Activated naive CD4-positive, alpha-beta T cell treated with anti-CD3 and anti-CD28 coated beads, Interleukin-2, amount 50 U/mL, for 24 hours (primary cell): Measurements from ENCODE around the gene PRKCE.
A peak's percentile ranks its signal among the peaks of the same experiment; 100 is the strongest.

ENCODE experiments used
- H3K27ac Mint-ChIP-seq: one replicate; pipeline ENCODE4 v1.8.0; 2021; ENCODE audit warnings: mild to moderate bottlenecking, mixed read lengths
- H3K27me3 Mint-ChIP-seq: one replicate; pipeline ENCODE4 v1.8.0; 2021; ENCODE audit warnings: mixed read lengths
- H3K36me3 Mint-ChIP-seq: one replicate; pipeline ENCODE4 v1.8.0; 2021; ENCODE audit warnings: mixed read lengths
- H3K4me1 Mint-ChIP-seq: one replicate; pipeline ENCODE4 v1.8.0; 2021; ENCODE audit warnings: mixed read lengths
- H3K4me3 Mint-ChIP-seq: one replicate; pipeline ENCODE4 v1.8.0; 2021; ENCODE audit warnings: mild to moderate bottlenecking, mixed read lengths
- H3K9me3 Mint-ChIP-seq: one replicate; pipeline ENCODE4 v1.8.0; 2021; ENCODE audit warnings: mixed read lengths

PRKCE gene

GRCh38 chr2:45988879-45989278, 337.4 kb downstream of the PRKCE start:
- H3K36me3 Mint-ChIP-seq = peaks cover 3% of the 10 kb centered on the region
- no peaks in the 10 kb centered on the region for H3K27me3 Mint-ChIP-seq
- no peak overlapping the region for H3K4me3 Mint-ChIP-seq
- H3K27ac Mint-ChIP-seq = no peak overlapping the region
- peaks cover 6% of the 10 kb centered on the region for H3K4me1 Mint-ChIP-seq
- no peaks in the 10 kb centered on the region for H3K9me3 Mint-ChIP-seq

GRCh38 chr2:45990131-45990530, 338.7 kb downstream of the PRKCE start:
- H3K36me3 Mint-ChIP-seq = peaks cover 3% of the 10 kb centered on the region
- H3K27ac Mint-ChIP-seq = no peak overlapping the region
- no peaks in the 10 kb centered on the region for H3K9me3 Mint-ChIP-seq
- peaks cover 6% of the 10 kb centered on the region for H3K4me1 Mint-ChIP-seq
- no peaks in the 10 kb centered on the region for H3K27me3 Mint-ChIP-seq
- H3K4me3 Mint-ChIP-seq = no peak overlapping the region

- Mint-ChIP-seq H3K36me3 (peaks cover 1% of the 10 kb centered on the region), H3K27me3 (no peaks in the 10 kb centered on the region), H3K27ac (no peak overlapping the region), H3K4me3 (no peak overlapping the region), H3K9me3 (no peaks in the 10 kb centered on the region), H3K4me1 (peaks cover 6% of the 10 kb centered on the region)
Measured at GRCh38 chr2:45992021-45992740, 340.7 kb downstream of the PRKCE start.

GRCh38 chr2:45992741-45993475, 341.4 kb downstream of the PRKCE start:
- Mint-ChIP-seq H3K9me3 (no peaks in the 10 kb centered on the region), H3K27me3 (no peaks in the 10 kb centered on the region), H3K36me3 (peaks cover 1% of the 10 kb centered on the region), H3K27ac (no peak overlapping the region), H3K4me1 (peaks cover 6% of the 10 kb centered on the region), H3K4me3 (no peak overlapping the region)

- Mint-ChIP-seq H3K27ac (no peak overlapping the region), H3K36me3 (peaks cover 1% of the 10 kb centered on the region), H3K9me3 (no peaks in the 10 kb centered on the region), H3K4me1 (peaks cover 6% of the 10 kb centered on the region), H3K27me3 (no peaks in the 10 kb centered on the region), H3K4me3 (no peak overlapping the region)
Measured at GRCh38 chr2:45993476-45993991, 342.1 kb downstream of the PRKCE start.

- H3K27ac Mint-ChIP-seq = peak overlapping the region; percentile 57
- H3K9me3 Mint-ChIP-seq = no peaks in the 10 kb centered on the region
- peaks cover 1% of the 10 kb centered on the region for H3K36me3 Mint-ChIP-seq
- no peaks in the 10 kb centered on the region for H3K27me3 Mint-ChIP-seq
- H3K4me1 Mint-ChIP-seq = peaks cover 6% of the 10 kb centered on the region
- H3K4me3 Mint-ChIP-seq = no peak overlapping the region
Measured at GRCh38 chr2:45994060-45994459, 342.6 kb downstream of the PRKCE start.

GRCh38 chr2:46000660-46001059, 349.2 kb downstream of the PRKCE start:
- no peak overlapping the region for H3K4me3 Mint-ChIP-seq
- no peak overlapping the region for H3K27ac Mint-ChIP-seq
- no peaks in the 10 kb centered on the region for H3K4me1 Mint-ChIP-seq
- no peaks in the 10 kb centered on the region for H3K9me3 Mint-ChIP-seq
- H3K36me3 Mint-ChIP-seq = peaks cover 7% of the 10 kb centered on the region
- no peaks in the 10 kb centered on the region for H3K27me3 Mint-ChIP-seq

- H3K9me3 Mint-ChIP-seq = no peaks in the 10 kb centered on the region
- H3K27ac Mint-ChIP-seq = no peak overlapping the region
- H3K4me3 Mint-ChIP-seq = no peak overlapping the region
- peaks cover 8% of the 10 kb centered on the region for H3K36me3 Mint-ChIP-seq
- no peaks in the 10 kb centered on the region for H3K4me1 Mint-ChIP-seq
- no peaks in the 10 kb centered on the region for H3K27me3 Mint-ChIP-seq
Measured at GRCh38 chr2:46001290-46001689, 349.8 kb downstream of the PRKCE start.

- no peaks in the 10 kb centered on the region for H3K9me3 Mint-ChIP-seq
- H3K27me3 Mint-ChIP-seq = no peaks in the 10 kb centered on the region
- H3K4me3 Mint-ChIP-seq = no peak overlapping the region
- H3K36me3 Mint-ChIP-seq = peaks cover 9% of the 10 kb centered on the region
- H3K4me1 Mint-ChIP-seq = no peaks in the 10 kb centered on the region
- H3K27ac Mint-ChIP-seq = no peak overlapping the region
Measured at GRCh38 chr2:46001741-46002506, 350.4 kb downstream of the PRKCE start.

GRCh38 chr2:46002507-46002883, 351.0 kb downstream of the PRKCE start:
- no peaks in the 10 kb centered on the region for H3K9me3 Mint-ChIP-seq
- H3K27me3 Mint-ChIP-seq = no peaks in the 10 kb centered on the region
- no peaks in the 10 kb centered on the region for H3K4me1 Mint-ChIP-seq
- H3K36me3 Mint-ChIP-seq = peaks cover 9% of the 10 kb centered on the region
- no peak overlapping the region for H3K4me3 Mint-ChIP-seq
- no peak overlapping the region for H3K27ac Mint-ChIP-seq

GRCh38 chr2:46002947-46003346, 351.5 kb downstream of the PRKCE start:
- Mint-ChIP-seq H3K4me3 (no peak overlapping the region), H3K4me1 (no peaks in the 10 kb centered on the region), H3K27me3 (no peaks in the 10 kb centered on the region), H3K36me3 (peaks cover 9% of the 10 kb centered on the region), H3K27ac (no peak overlapping the region), H3K9me3 (no peaks in the 10 kb centered on the region)

- H3K27me3 Mint-ChIP-seq = no peaks in the 10 kb centered on the region
Measured at GRCh38 chr2:46003903-46004473, 352.5 kb downstream of the PRKCE start.

GRCh38 chr2:46006473-46007025, 355.1 kb downstream of the PRKCE start:
- Mint-ChIP-seq H3K4me1 (no peaks in the 10 kb centered on the region), H3K27me3 (no peaks in the 10 kb centered on the region), H3K9me3 (no peaks in the 10 kb centered on the region), H3K4me3 (no peak overlapping the region), H3K27ac (no peak overlapping the region), H3K36me3 (peaks cover 7% of the 10 kb centered on the region)

More at GRCh38 chr2:46003903-46004473, 352.5 kb downstream of the PRKCE start:
- H3K4me3 Mint-ChIP-seq = no peak overlapping the region
- no peaks in the 10 kb centered on the region for H3K9me3 Mint-ChIP-seq
- peaks cover 9% of the 10 kb centered on the region for H3K36me3 Mint-ChIP-seq
- no peak overlapping the region for H3K27ac Mint-ChIP-seq
- H3K4me1 Mint-ChIP-seq = no peaks in the 10 kb centered on the region

GRCh38 chr2:46007412-46007811, 355.9 kb downstream of the PRKCE start:
- Mint-ChIP-seq H3K27me3 (no peaks in the 10 kb centered on the region), H3K4me1 (no peaks in the 10 kb centered on the region), H3K36me3 (peaks cover 6% of the 10 kb centered on the region)

More at GRCh38 chr2:46007412-46007811, 355.9 kb downstream of the PRKCE start:
- no peaks in the 10 kb centered on the region for H3K9me3 Mint-ChIP-seq
- H3K4me3 Mint-ChIP-seq = no peak overlapping the region
- H3K27ac Mint-ChIP-seq = no peak overlapping the region
